SH-SY5Y (cell line): Measurements from ENCODE around the gene MARS1.

ENCODE experiments used
- GATA2 ChIP-seq: IDR thresholded peaks from 2 replicates; pipeline ENCODE4 v1.6.1; 2011; ENCODE audit warnings: mild to moderate bottlenecking, low read depth, low read length
- GATA3 ChIP-seq: IDR thresholded peaks from 2 replicates; pipeline ENCODE4 v1.6.1; 2011; ENCODE audit warnings: low read depth, mild to moderate bottlenecking, low read length, moderate library complexity

DNA sequence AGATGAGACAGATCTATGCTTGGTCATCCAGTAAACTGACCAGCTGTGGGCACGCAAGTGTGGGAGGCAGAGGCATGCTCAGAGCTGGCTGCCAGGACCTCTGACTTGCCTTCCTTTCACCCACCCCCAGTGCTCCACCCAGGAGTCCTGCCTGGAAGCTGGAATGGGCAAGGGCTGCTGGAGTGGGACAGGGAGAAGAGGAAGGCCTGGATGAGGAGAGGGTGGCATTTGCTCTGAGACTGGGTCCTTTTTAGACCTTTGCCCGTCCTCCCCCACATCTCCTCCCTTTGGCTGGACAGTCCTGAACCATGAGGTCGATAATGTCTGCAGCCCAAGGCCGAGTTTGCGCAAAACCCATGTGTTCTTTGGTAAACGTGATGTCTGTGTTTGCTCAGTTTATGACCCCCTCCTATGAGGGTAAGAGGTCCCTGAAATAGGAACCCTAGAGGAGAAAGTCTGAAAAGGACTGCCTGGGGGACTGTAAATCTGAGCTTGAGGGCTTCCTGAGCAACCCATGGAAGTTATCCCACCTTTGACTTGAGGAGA lies 36.6 kb upstream of the MARS1 start:
- TF ChIP-seq GATA2 (no peak), GATA3 (no peak)
